AG08396 (cell line): Measurements from ENCODE around the gene DCAF7.

Experiments used
- DNase-seq: peaks from one replicate; pipeline ENCODE4 v3.0.0; 2012; ENCODE audit warnings: low spot score, mixed read lengths

DCAF7 gene

GRCh38 chr17:63588797-63589196, 38.5 kb downstream of the DCAF7 start:
- DNase-seq, result no peak

DNA sequence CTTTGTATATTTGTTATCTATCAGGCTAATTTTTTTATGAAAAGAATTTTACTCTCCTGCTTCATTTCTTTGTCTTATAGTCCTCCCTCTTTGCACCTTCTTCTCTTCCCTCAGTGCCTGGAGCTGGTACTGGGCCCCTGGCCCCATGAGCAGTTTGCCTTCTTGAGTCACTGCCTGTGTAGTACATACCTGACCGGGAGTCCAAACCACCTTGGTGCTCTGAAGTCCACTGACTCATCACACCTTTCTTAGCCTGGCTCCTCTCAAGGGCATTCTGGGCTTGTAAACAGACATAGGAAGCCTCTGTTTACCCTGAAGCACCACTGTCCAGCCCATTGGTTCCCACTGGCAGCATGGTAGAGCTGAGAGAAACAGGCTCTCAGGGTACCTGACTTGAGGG, 39.4 kb downstream of the DCAF7 start:
- DNase-seq, result no peak

DNA sequence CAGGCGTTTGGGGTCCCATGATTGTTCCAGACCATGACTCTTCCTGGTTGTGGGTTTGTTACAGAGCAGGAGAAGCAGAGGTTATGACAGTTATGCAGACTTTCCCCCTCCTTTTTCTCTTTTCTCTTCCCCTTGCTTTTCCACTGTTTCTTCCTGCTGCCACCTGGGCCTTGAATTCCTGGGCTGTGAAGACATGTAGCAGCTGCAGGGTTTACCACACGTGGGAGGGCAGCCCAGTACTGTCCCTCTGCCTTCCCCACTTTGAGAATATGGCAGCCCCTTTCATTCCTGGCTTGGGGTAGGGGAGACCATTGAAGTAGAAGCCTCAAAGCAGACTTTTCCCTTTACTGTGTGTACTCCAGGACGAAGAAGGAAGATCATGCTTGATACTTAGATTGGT, 42.5 kb downstream of the DCAF7 start:
- DNase-seq, result no peak

- DNase-seq, result no peak
Observed at GRCh38 chr17:63595132-63595531, 44.9 kb downstream of the DCAF7 start.

GRCh38 chr17:63596856-63597586, 46.7 kb downstream of the DCAF7 start:
- no peak for DNase-seq

- DNase-seq, result no peak
Observed at GRCh38 chr17:63598281-63598680, 48.0 kb downstream of the DCAF7 start.

- DNase-seq, result peak; percentile 92
Observed at GRCh38 chr17:63600569-63601438, 50.5 kb downstream of the DCAF7 start, which contains the start of gene TACO1. TSS of gene TACO1 (plus strand) at chr17:63600895. CDS start at chr17:63601084, 189 bp downstream.

DNA sequence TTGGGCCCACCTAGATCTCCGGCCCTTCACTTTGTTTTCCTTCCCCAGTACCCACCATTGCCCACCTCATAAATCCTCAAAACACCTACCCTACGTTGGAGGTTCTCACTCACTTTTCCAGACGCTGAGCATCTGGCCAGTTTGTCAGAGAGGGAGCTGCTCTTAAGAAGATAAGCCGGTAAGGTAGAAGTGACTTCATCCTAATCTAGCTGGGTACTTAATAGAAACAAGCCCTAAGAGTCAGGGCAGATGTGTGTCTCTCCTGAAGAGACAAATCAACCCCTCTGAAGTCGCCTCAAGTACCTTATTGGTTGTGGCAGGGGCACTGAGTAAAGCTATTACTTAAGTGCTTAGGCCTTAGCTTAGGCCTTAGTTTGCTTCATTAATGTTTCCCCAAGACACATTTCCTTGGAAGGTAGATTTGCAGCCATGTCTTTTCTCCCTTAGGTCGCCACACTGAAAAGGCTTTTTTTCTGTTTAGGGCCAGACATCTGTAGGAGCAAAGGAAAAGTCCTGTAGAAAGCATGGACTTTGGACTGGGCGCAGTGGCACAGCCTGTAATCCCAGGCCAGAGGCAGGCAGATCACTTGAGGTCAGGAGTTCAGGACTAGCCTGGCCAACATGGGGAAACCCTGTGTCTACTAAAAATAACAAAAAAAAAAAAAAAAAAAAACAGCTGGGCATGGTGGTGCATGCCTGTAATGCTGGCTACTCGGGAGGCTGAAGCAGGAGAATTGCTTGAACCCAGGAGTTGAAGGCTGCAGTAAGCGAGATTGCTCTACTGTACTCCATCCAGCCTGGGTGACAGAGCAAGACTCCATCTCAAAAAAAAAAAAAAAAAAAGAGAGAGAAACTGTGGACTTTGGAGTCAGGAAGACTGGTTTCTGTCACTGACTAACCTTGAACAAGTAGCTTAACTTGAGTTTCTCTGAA, 51.4 kb downstream of the DCAF7 start:
- DNase-seq, result peak; percentile 7

DNA sequence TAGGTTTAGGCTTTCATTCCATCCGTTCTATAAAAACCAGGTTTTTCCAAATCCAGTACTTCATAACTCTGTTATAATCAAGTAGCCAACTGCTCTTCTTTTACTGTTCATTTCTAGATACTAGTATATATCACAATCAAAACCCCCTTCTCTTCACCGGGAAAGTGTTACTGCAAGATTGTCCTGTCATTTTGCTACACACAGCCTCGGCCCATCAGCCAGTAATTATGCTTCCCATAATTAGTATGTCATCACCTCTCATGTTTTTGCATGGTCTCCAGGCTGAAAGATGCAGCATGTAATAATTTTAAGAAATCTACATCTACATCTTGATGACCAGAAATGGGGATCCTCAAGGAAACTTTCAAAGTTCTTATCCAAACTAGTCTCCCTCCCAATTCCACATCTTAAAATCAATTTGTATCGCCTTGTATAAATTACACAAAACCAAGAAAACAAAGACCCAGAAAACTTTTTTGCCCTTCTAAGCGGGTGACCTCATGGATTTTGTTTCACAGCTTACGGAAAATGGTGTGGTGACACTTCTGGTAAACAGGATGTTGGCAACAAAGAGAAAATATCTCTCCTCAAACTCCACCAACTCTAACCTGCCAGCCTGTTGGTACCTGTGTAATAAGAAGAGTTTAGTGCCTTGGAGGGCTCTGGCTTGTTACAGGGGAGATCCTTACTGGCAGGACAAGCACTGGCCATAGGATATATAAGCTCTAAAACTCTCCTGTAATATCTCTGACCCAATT, 59.7 kb downstream of the DCAF7 start:
- no peak for DNase-seq

GRCh38 chr17:63610854-63611253, 60.6 kb downstream of the DCAF7 start:
- DNase-seq, result no peak

- DNase-seq, result no peak
Observed at GRCh38 chr17:63611354-63611753, 61.1 kb downstream of the DCAF7 start.

GRCh38 chr17:63613663-63614062, 63.4 kb downstream of the DCAF7 start:
- DNase-seq, result no peak

GRCh38 chr17:63621229-63621683, 71.0 kb downstream of the DCAF7 start:
- no peak for DNase-seq

DNA sequence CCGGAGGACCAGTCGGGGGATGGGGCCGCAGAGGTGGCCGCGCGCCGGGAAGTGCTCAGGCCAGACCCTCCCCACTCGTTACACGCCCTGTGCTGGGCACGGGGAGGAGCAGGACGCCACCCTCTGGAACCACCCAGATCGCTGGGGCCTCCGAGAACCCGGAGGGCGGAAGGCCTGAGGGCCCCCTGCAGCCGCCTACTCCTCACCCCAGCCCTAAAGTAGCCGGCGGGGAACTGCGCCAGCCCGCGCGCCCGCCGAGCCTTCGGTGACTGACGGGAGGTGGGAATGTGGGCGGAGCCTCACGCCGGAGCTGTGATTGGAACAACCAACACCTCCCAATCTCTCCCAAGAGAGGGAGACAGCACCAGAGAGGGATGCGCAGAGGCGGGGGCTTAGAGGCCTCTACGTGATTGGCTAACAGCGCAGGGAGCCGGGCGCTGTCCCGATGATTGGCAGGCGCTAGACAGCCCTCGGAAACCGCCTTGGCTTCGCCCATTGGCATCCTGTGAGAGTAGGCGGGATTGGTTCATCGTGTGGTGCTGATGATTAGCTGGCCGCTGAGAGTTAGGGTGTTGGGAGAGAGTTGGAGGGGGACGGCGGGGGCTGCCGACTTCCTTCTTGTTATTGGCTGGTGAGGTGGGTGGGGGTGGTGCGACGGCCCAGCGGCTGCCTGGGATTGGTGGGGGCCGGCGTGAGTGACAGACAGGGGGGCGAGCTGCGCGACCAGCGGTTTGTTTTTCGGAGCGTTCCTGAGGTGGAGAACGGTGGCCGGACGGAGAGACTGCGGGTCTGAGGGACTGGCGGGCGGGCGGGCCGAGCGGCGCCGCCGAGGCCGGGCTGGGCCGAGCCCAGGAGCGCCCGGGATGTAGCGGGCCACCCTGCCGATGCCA, 71.7 kb downstream of the DCAF7 start, which contains the start of gene MAP3K3:
Gene MAP3K3 (plus strand): TSS at position 734 of the 890 bp plus-strand sequence. CDS start 343 bp downstream, outside the sequence.
- DNase-seq, result peak; percentile 100

- DNase-seq, result peak; percentile 85
Observed at GRCh38 chr17:63622574-63623390, 72.5 kb downstream of the DCAF7 start.

- DNase-seq, result no peak
Observed at GRCh38 chr17:63623786-63624530, 73.7 kb downstream of the DCAF7 start.

DNA sequence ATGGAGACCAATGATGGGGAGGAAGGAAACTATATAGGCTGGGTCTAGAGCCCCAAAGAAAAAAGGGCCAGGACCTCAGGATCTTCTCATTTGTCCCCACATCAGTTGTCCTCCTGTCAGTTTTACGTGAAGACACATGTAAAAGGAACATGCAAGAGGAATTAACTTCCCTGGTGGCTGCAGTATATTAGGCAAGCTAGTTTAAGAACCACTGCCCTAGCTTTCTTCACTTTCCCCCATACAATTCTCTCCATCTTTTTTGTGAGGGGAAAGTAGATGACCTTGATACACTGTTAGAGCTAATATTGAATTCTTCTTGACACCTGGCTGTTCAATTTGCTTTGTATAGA, 74.2 kb downstream of the DCAF7 start:
- DNase-seq, result no peak

DNA sequence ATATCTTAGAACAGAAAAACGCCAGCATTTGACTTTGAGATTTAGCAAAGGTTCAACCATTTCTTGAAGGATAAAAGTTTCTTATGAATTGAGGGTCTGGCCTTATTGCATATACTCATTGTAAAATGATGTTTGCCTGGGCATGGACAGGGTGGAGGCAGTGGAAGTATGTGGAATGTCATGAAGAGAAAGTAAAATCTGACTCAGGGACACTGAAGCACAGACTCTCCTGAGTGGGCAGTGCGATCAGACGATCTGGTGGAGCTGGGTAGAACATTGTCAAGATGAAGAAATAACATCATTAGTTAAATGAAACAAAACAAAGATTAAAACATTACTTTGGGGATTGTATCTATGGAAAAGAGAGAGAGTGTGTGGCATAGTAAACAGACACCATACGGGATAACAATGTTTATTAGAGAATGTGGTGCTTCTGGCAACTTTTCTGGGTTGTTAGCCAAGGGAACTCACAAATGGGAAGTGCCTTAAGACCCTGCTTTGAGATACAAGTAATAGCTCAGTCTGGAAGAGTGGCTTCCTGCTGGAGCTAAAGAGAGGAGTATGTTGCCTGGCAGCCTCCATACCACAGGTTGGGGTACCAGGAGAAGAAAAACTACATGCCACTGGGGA, 76.4 kb downstream of the DCAF7 start:
- peak; percentile 53 for DNase-seq
